Measurements from ENCODE around the gene AUTS2.
"Not testable (repeated sequence)": the region's sequence is repeated elsewhere in the genome, so short reads cannot be mapped to it uniquely, and the experiment has no call there.

The AUTS2 gene

DNA sequence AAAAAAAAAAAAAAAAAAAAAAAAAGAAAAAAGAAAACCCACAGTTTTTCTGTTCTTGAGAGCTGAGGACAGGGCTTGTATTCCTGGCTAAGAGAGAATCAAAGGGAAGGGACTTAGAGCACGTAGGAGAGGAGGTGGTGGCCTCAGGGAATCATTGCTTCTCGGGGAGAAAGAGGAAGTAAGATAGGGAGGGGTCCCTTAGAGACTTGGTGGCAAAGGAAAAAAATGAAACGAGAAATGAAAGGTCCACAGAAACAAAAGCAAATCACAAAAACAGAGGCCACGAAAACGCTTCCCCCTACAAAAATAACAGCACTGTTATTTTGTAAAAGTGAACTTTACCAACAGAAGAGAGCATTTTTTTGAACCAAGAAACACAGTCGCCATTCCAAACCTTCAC, 1210.6 kb downstream of the AUTS2 start:
- no peak overlapping the region for H3K9ac ChIP-seq (ENCODE audit: low read depth in 1 of 2, low read length in 2 of 2)
- H3K27ac ChIP-seq (ENCODE audit: low read depth, low read length): no peak overlapping the region
- no peaks in the 10 kb centered on the region for H3K36me3 ChIP-seq (ENCODE audit: control insufficient read depth in 1 of 2, insufficient read depth in 2 of 2, low read length in 2 of 2)
- no peaks in the 10 kb centered on the region for H3K9me3 ChIP-seq (ENCODE audit: control insufficient read depth in 1 of 2, low read length in 2 of 2)
- H3K4me3 ChIP-seq (ENCODE audit: low read depth in 1 of 2, low read length in 2 of 2): no peak overlapping the region
- no peaks in the 10 kb centered on the region for H3K4me1 ChIP-seq (ENCODE audit: control insufficient read depth in 1 of 2, insufficient read depth in 2 of 2, low read length in 2 of 2)
- no peaks in the 10 kb centered on the region for H3K27me3 ChIP-seq (ENCODE audit: control insufficient read depth in 1 of 2, insufficient read depth in 2 of 2, low read length in 2 of 2)

- no peak overlapping the region for H3K9ac ChIP-seq (ENCODE audit: low read depth in 1 of 2, low read length in 2 of 2)
- H3K27ac ChIP-seq (ENCODE audit: low read depth, low read length): no peak overlapping the region
- no peaks in the 10 kb centered on the region for H3K27me3 ChIP-seq (ENCODE audit: control insufficient read depth in 1 of 2, insufficient read depth in 2 of 2, low read length in 2 of 2)
These were observed 1212.4 kb downstream of the AUTS2 start for GRCh38 chr7:70810558-70811139.

GRCh38 chr7:70812511-70812910, 1214.2 kb downstream of the AUTS2 start:
- Histone ChIP-seq H3K36me3 (ENCODE audit: control insufficient read depth in 1 of 2, insufficient read depth in 2 of 2, low read length in 2 of 2) (no peaks in the 10 kb centered on the region), H3K27ac (ENCODE audit: low read depth, low read length) (no peak overlapping the region), H3K9me3 (ENCODE audit: control insufficient read depth in 1 of 2, low read length in 2 of 2) (no peaks in the 10 kb centered on the region), H3K9ac (ENCODE audit: low read depth in 1 of 2, low read length in 2 of 2) (no peak overlapping the region), H3K4me1 (ENCODE audit: control insufficient read depth in 1 of 2, insufficient read depth in 2 of 2, low read length in 2 of 2) (no peaks in the 10 kb centered on the region), H3K27me3 (ENCODE audit: control insufficient read depth in 1 of 2, insufficient read depth in 2 of 2, low read length in 2 of 2) (no peaks in the 10 kb centered on the region), H3K4me3 (ENCODE audit: low read depth in 1 of 2, low read length in 2 of 2) (no peak overlapping the region)

More at GRCh38 chr7:70810558-70811139, 1212.4 kb downstream of the AUTS2 start:
- Histone ChIP-seq H3K36me3 (ENCODE audit: control insufficient read depth in 1 of 2, insufficient read depth in 2 of 2, low read length in 2 of 2) (no peaks in the 10 kb centered on the region), H3K9me3 (ENCODE audit: control insufficient read depth in 1 of 2, low read length in 2 of 2) (no peaks in the 10 kb centered on the region), H3K4me1 (ENCODE audit: control insufficient read depth in 1 of 2, insufficient read depth in 2 of 2, low read length in 2 of 2) (no peaks in the 10 kb centered on the region), H3K4me3 (ENCODE audit: low read depth in 1 of 2, low read length in 2 of 2) (no peak overlapping the region)

DNA sequence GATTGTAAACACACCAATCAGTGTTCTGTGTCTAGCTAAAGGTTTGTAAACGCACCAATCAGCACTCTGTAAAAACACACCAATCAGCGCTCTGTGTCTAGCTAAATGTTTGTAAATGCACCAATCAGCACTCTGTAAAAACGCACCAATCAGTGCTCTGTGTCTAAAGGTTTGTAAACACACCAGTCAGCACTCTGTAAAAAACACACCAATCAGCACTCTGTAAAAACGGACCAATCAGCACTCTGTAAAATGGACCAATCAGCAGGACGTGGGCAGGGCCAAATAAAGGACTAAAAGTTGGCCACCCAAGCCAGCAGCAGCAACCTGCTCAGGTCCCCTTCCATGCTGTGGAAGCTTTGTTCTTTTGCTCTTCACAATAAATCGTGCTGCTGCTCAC, 1224.2 kb downstream of the AUTS2 start:
- H3K9ac ChIP-seq (ENCODE audit: low read depth in 1 of 2, low read length in 2 of 2); H3K27ac ChIP-seq (ENCODE audit: low read depth, low read length); H3K4me3 ChIP-seq (ENCODE audit: low read depth in 1 of 2, low read length in 2 of 2); H3K4me1 ChIP-seq (ENCODE audit: control insufficient read depth in 1 of 2, insufficient read depth in 2 of 2, low read length in 2 of 2); H3K36me3 ChIP-seq (ENCODE audit: control insufficient read depth in 1 of 2, insufficient read depth in 2 of 2, low read length in 2 of 2); H3K27me3 ChIP-seq (ENCODE audit: control insufficient read depth in 1 of 2, insufficient read depth in 2 of 2, low read length in 2 of 2); H3K9me3 ChIP-seq (ENCODE audit: control insufficient read depth in 1 of 2, low read length in 2 of 2): not testable (repeated sequence)

- no peaks in the 10 kb centered on the region for H3K9me3 ChIP-seq (ENCODE audit: control insufficient read depth in 1 of 2, low read length in 2 of 2)
- H3K4me1 ChIP-seq (ENCODE audit: control insufficient read depth in 1 of 2, insufficient read depth in 2 of 2, low read length in 2 of 2): no peaks in the 10 kb centered on the region
- H3K4me3 ChIP-seq (ENCODE audit: low read depth in 1 of 2, low read length in 2 of 2): peak overlapping the region; percentile 33 to 36
- no peak overlapping the region for H3K27ac ChIP-seq (ENCODE audit: low read depth, low read length)
- peaks cover 0 to 2% of the 10 kb centered on the region in 2 donors for H3K27me3 ChIP-seq (ENCODE audit: control insufficient read depth in 1 of 2, insufficient read depth in 2 of 2, low read length in 2 of 2)
- H3K9ac ChIP-seq (ENCODE audit: low read depth in 1 of 2, low read length in 2 of 2): no peak overlapping the region
- H3K36me3 ChIP-seq (ENCODE audit: control insufficient read depth in 1 of 2, insufficient read depth in 2 of 2, low read length in 2 of 2): no peaks in the 10 kb centered on the region
These were observed 1231.2 kb downstream of the AUTS2 start for GRCh38 chr7:70829221-70830059.

DNA sequence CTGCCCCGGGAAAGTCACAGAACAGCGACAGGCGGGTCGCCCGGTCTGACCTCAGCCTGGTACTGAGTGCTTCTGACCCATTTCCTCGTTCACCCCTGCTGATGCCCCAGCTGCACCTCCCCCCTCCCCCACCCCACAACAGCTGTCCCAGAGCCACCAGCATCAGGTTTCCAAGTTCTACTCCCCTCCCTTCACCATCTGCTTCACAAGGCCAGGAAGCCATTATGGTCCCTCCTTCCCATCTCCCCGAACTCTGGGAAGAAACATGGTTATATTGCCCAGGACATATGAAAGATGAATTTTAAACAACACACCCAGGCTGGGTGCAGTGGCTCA, 1231.8 kb downstream of the AUTS2 start:
- H3K4me3 ChIP-seq (ENCODE audit: low read depth in 1 of 2, low read length in 2 of 2): no peak overlapping the region
- no peak overlapping the region for H3K9ac ChIP-seq (ENCODE audit: low read depth in 1 of 2, low read length in 2 of 2)
- H3K36me3 ChIP-seq (ENCODE audit: control insufficient read depth in 1 of 2, insufficient read depth in 2 of 2, low read length in 2 of 2): no peaks in the 10 kb centered on the region
- no peaks in the 10 kb centered on the region for H3K9me3 ChIP-seq (ENCODE audit: control insufficient read depth in 1 of 2, low read length in 2 of 2)
- H3K27me3 ChIP-seq (ENCODE audit: control insufficient read depth in 1 of 2, insufficient read depth in 2 of 2, low read length in 2 of 2): peaks cover 0 to 2% of the 10 kb centered on the region in 2 donors
- H3K4me1 ChIP-seq (ENCODE audit: control insufficient read depth in 1 of 2, insufficient read depth in 2 of 2, low read length in 2 of 2): no peaks in the 10 kb centered on the region
- no peak overlapping the region for H3K27ac ChIP-seq (ENCODE audit: low read depth, low read length)

DNA sequence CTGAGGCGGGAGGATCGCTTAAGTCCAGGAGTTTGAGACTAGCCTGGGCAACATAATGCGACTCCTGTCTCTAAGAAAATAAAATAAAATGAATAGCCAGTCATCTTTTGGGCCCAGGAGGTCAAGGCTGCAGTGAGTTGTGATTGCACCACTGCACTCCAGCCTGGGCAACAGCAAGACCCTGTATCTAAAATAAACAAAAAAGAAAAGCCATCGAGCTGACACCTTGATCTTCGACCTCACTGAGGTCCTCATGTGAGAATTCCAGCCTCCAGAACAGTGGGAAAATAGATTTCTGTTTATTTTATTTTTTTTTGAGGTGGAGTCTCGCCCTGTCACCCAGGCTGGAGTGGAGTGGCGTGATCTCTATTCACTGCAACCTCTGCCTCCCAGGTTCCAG, 1232.2 kb downstream of the AUTS2 start:
- Histone ChIP-seq H3K4me3 (ENCODE audit: low read depth in 1 of 2, low read length in 2 of 2) (no peak overlapping the region), H3K9me3 (ENCODE audit: control insufficient read depth in 1 of 2, low read length in 2 of 2) (no peaks in the 10 kb centered on the region), H3K4me1 (ENCODE audit: control insufficient read depth in 1 of 2, insufficient read depth in 2 of 2, low read length in 2 of 2) (no peaks in the 10 kb centered on the region), H3K27ac (ENCODE audit: low read depth, low read length) (no peak overlapping the region), H3K27me3 (ENCODE audit: control insufficient read depth in 1 of 2, insufficient read depth in 2 of 2, low read length in 2 of 2) (peaks cover 0 to 2% of the 10 kb centered on the region in 2 donors), H3K9ac (ENCODE audit: low read depth in 1 of 2, low read length in 2 of 2) (no peak overlapping the region), H3K36me3 (ENCODE audit: control insufficient read depth in 1 of 2, insufficient read depth in 2 of 2, low read length in 2 of 2) (no peaks in the 10 kb centered on the region)

DNA sequence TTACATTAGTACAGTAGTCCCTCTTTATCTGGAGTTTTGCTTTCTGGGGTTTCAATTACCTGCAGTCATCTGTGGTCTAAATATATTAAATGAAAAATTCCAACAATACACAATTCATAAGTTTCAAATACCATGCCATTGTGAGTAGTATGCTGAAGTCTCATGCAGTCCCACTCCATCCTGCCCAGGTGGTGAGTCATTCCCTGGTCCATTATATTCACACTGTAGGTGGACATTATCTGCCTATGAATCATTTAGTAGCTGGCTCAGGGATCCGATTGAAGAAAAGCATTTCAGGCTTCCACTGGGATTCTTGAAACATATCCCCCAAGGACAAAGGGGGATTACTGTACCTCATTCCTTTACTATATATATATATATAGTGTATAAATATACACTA, 1235.5 kb downstream of the AUTS2 start:
- no peak overlapping the region for H3K27ac ChIP-seq (ENCODE audit: low read depth, low read length)

DNA sequence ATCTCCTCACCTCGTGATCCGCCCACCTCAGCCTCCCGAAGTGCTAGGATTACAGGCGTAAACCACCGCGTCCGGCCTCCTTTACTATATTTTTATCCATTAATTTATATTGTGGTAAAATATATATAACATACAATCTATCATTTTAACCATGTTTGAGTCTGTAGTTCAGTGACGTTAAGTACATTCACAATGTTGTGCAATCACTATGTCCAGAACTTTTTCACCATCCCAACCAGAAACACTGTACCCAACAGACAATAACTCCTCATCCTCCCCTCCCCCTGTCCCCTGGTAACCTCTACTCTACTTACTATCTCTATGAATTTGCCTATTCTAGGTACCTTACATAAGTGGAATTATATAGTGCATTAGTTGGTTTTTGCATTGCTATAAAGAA, 1236.1 kb downstream of the AUTS2 start:
- H3K27me3 ChIP-seq (ENCODE audit: control insufficient read depth in 1 of 2, insufficient read depth in 2 of 2, low read length in 2 of 2): no peaks in the 10 kb centered on the region
- H3K27ac ChIP-seq (ENCODE audit: low read depth, low read length): no peak overlapping the region

More for the DNA sequence above, 1235.5 kb downstream of the AUTS2 start:
- no peak overlapping the region for H3K4me3 ChIP-seq (ENCODE audit: low read depth in 1 of 2, low read length in 2 of 2)
- no peaks in the 10 kb centered on the region for H3K27me3 ChIP-seq (ENCODE audit: control insufficient read depth in 1 of 2, insufficient read depth in 2 of 2, low read length in 2 of 2)
- H3K36me3 ChIP-seq (ENCODE audit: control insufficient read depth in 1 of 2, insufficient read depth in 2 of 2, low read length in 2 of 2): no peaks in the 10 kb centered on the region
- H3K9ac ChIP-seq (ENCODE audit: low read depth in 1 of 2, low read length in 2 of 2): no peak overlapping the region
- no peaks in the 10 kb centered on the region for H3K9me3 ChIP-seq (ENCODE audit: control insufficient read depth in 1 of 2, low read length in 2 of 2)
- no peaks in the 10 kb centered on the region for H3K4me1 ChIP-seq (ENCODE audit: control insufficient read depth in 1 of 2, insufficient read depth in 2 of 2, low read length in 2 of 2)

DNA sequence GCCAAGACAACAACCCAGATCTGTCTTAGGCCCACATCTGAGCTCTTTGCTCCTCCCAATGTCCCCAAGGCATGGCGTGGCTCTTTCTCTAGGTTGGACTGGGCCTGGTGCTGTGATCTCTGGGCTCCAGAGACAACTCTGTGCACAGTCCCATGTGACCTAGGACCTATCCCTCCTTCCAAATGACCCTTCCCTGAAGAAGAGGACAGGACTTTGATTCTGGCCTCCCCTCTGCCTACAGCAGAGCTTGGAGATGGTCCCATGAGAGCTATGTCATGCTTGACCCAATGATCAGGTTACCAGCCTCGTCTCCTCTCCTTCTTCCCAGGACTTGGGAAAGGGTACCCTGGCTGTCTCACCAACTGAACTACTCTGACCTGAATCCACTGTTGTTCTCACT, 1237.4 kb downstream of the AUTS2 start:
- no peak overlapping the region for H3K4me3 ChIP-seq (ENCODE audit: low read depth in 1 of 2, low read length in 2 of 2)
- no peaks in the 10 kb centered on the region for H3K36me3 ChIP-seq (ENCODE audit: control insufficient read depth in 1 of 2, insufficient read depth in 2 of 2, low read length in 2 of 2)

More for the DNA sequence above, 1236.1 kb downstream of the AUTS2 start:
- Histone ChIP-seq H3K9ac (ENCODE audit: low read depth in 1 of 2, low read length in 2 of 2) (no peak overlapping the region), H3K36me3 (ENCODE audit: control insufficient read depth in 1 of 2, insufficient read depth in 2 of 2, low read length in 2 of 2) (no peaks in the 10 kb centered on the region), H3K4me1 (ENCODE audit: control insufficient read depth in 1 of 2, insufficient read depth in 2 of 2, low read length in 2 of 2) (no peaks in the 10 kb centered on the region), H3K4me3 (ENCODE audit: low read depth in 1 of 2, low read length in 2 of 2) (no peak overlapping the region), H3K9me3 (ENCODE audit: control insufficient read depth in 1 of 2, low read length in 2 of 2) (no peaks in the 10 kb centered on the region)

More for the DNA sequence above, 1237.4 kb downstream of the AUTS2 start:
- no peak overlapping the region for H3K9ac ChIP-seq (ENCODE audit: low read depth in 1 of 2, low read length in 2 of 2)
- H3K27ac ChIP-seq (ENCODE audit: low read depth, low read length): no peak overlapping the region
- H3K27me3 ChIP-seq (ENCODE audit: control insufficient read depth in 1 of 2, insufficient read depth in 2 of 2, low read length in 2 of 2): no peaks in the 10 kb centered on the region
- no peaks in the 10 kb centered on the region for H3K4me1 ChIP-seq (ENCODE audit: control insufficient read depth in 1 of 2, insufficient read depth in 2 of 2, low read length in 2 of 2)
- H3K9me3 ChIP-seq (ENCODE audit: control insufficient read depth in 1 of 2, low read length in 2 of 2): no peaks in the 10 kb centered on the region
